Activated T-helper 2 cell treated with anti-CD3 and anti-CD28 coated beads, Interferon-gamma antibody, Interleukin-2, Interleukin-4, amounts not matched to agents 10 μg/mL and 5 μg/mL and 100 μg/mL, durations not matched to agents 14 hours and 24 hours and 36 hours (primary cell): ENCODE data around the gene CNIH3. TPM values are rescaled to one million over a fixed set of nuclear protein-coding genes. Genes with fewer than 3 reads are reported as not detected.
A peak's percentile ranks its signal among the peaks of the same experiment; 100 is the strongest.

Experiments used
- DNase-seq: peaks from one replicate; pipeline ENCODE4 v3.0.0; 2021; ENCODE audit warnings: low spot score
- H3K27ac Mint-ChIP-seq: one replicate; pipeline ENCODE4 v1.8.0; 2021; ENCODE audit warnings: mixed read lengths
- H3K27me3 Mint-ChIP-seq: one replicate; pipeline ENCODE4 v1.8.0; 2021; ENCODE audit warnings: low read depth, mixed read lengths
- H3K36me3 Mint-ChIP-seq: one replicate; pipeline ENCODE4 v1.8.0; 2021; ENCODE audit warnings: low read depth, mixed read lengths
- H3K4me1 Mint-ChIP-seq: one replicate; pipeline ENCODE4 v1.8.0; 2021; ENCODE audit warnings: low read depth, mixed read lengths
- H3K4me3 Mint-ChIP-seq: one replicate; pipeline ENCODE4 v1.8.0; 2021; ENCODE audit warnings: low read depth, mild to moderate bottlenecking, moderate library complexity, mixed read lengths
- H3K9me3 Mint-ChIP-seq: one replicate; pipeline ENCODE4 v1.8.0; 2021; ENCODE audit warnings: mixed read lengths
- intact Hi-C: fragments of 100-400 bp; cut with micrococcal nuclease; formaldehyde crosslinking; loops from one replicate; pipeline ENCODE4 v1.15.1; 2023
- total RNA-seq: library from RNA; stranded (reverse); gene quantifications from 2 replicates; pipeline ENCODE4 v1.2.3, GENCODE V29; 2022

The CNIH3 gene
- total RNA-seq, 1 donor from 2014 or later: 1.5 TPM

- intact Hi-C loops: no loop called here
- no peak for DNase-seq
- Mint-ChIP-seq H3K27me3 (peaks cover 15% of the 10 kb centered on the region), H3K27ac (no peak overlapping the region), H3K4me1 (peaks cover 19% of the 10 kb centered on the region), H3K36me3 (no peaks in the 10 kb centered on the region), H3K4me3 (no peak overlapping the region), H3K9me3 (no peaks in the 10 kb centered on the region)
Measured at GRCh38 chr1:224637515-224637914, 21.4 kb downstream of the CNIH3 start.

GRCh38 chr1:224637936-224638335 is 21.8 kb downstream of the CNIH3 start:
- Mint-ChIP-seq H3K27me3 (peaks cover 15% of the 10 kb centered on the region), H3K36me3 (no peaks in the 10 kb centered on the region), H3K4me1 (peaks cover 18% of the 10 kb centered on the region), H3K9me3 (no peaks in the 10 kb centered on the region), H3K4me3 (no peak overlapping the region), H3K27ac (no peak overlapping the region)
- DNase-seq: no peak
- intact Hi-C loops: no loop called here

GRCh38 chr1:224639426-224639975 is 23.4 kb downstream of the CNIH3 start:
- no peaks in the 10 kb centered on the region for H3K36me3 Mint-ChIP-seq
- H3K9me3 Mint-ChIP-seq: no peaks in the 10 kb centered on the region
- H3K4me1 Mint-ChIP-seq: peaks cover 12% of the 10 kb centered on the region
- no peak for DNase-seq
- intact Hi-C loops: no loop called here
- no peak overlapping the region for H3K27ac Mint-ChIP-seq
- H3K4me3 Mint-ChIP-seq: no peak overlapping the region
- peaks cover 12% of the 10 kb centered on the region for H3K27me3 Mint-ChIP-seq

GRCh38 chr1:224640018-224640417 is 23.9 kb downstream of the CNIH3 start:
- intact Hi-C loops: loop anchor here (5.0 to 10.0 kb wide), 3 partner anchors 128 to 285 kb away; partner anchors contain the start of gene DNAH14
- no peak overlapping the region for H3K4me3 Mint-ChIP-seq
- DNase-seq: no peak

GRCh38 chr1:224640587-224640986 is 24.5 kb downstream of the CNIH3 start:
- Mint-ChIP-seq H3K36me3 (no peaks in the 10 kb centered on the region), H3K27me3 (peaks cover 12% of the 10 kb centered on the region), H3K27ac (no peak overlapping the region), H3K4me3 (no peak overlapping the region), H3K9me3 (no peaks in the 10 kb centered on the region), H3K4me1 (peaks cover 12% of the 10 kb centered on the region)
- DNase-seq: no peak
- intact Hi-C loops: loop anchor here (5.0 to 10.0 kb wide), 3 partner anchors 128 to 284 kb away; partner anchors contain the start of gene DNAH14

More at GRCh38 chr1:224640018-224640417, 23.9 kb downstream of the CNIH3 start:
- Mint-ChIP-seq H3K4me1 (peaks cover 12% of the 10 kb centered on the region), H3K27ac (no peak overlapping the region), H3K9me3 (no peaks in the 10 kb centered on the region), H3K36me3 (no peaks in the 10 kb centered on the region), H3K27me3 (peaks cover 12% of the 10 kb centered on the region)

- no peaks in the 10 kb centered on the region for H3K9me3 Mint-ChIP-seq
- intact Hi-C loops: loop anchor here (5.0 to 10.0 kb wide), 3 partner anchors 129 to 284 kb away; partner anchors contain the start of gene DNAH14
Measured at GRCh38 chr1:224641030-224641429, 24.9 kb downstream of the CNIH3 start.

GRCh38 chr1:224643653-224644052 is 27.5 kb downstream of the CNIH3 start:
- Mint-ChIP-seq H3K36me3 (no peaks in the 10 kb centered on the region), H3K27me3 (peaks cover 10% of the 10 kb centered on the region), H3K4me3 (no peak overlapping the region), H3K4me1 (peaks cover 4% of the 10 kb centered on the region), H3K27ac (no peak overlapping the region), H3K9me3 (no peaks in the 10 kb centered on the region)
- intact Hi-C loops: loop anchor here (5.0 to 10.0 kb wide), 3 partner anchors 131 to 281 kb away; partner anchors contain the start of gene DNAH14
- DNase-seq: no peak

More at GRCh38 chr1:224641030-224641429, 24.9 kb downstream of the CNIH3 start:
- Mint-ChIP-seq H3K4me1 (peaks cover 12% of the 10 kb centered on the region), H3K4me3 (no peak overlapping the region), H3K36me3 (no peaks in the 10 kb centered on the region), H3K27me3 (peaks cover 12% of the 10 kb centered on the region), H3K27ac (no peak overlapping the region)
- DNase-seq: no peak

GRCh38 chr1:224644553-224645154 is 28.5 kb downstream of the CNIH3 start:
- peak; percentile 45 for DNase-seq
- H3K27ac Mint-ChIP-seq: no peak overlapping the region
- no peaks in the 10 kb centered on the region for H3K36me3 Mint-ChIP-seq
- H3K27me3 Mint-ChIP-seq: peaks cover 13% of the 10 kb centered on the region
- intact Hi-C loops: loop anchor here (5.0 to 10.0 kb wide), 3 partner anchors 132 to 280 kb away; partner anchors contain the start of gene DNAH14
- H3K4me1 Mint-ChIP-seq: peaks cover 2% of the 10 kb centered on the region
- H3K4me3 Mint-ChIP-seq: no peak overlapping the region
- H3K9me3 Mint-ChIP-seq: no peaks in the 10 kb centered on the region

GRCh38 chr1:224647449-224647848 is 31.3 kb downstream of the CNIH3 start:
- H3K36me3 Mint-ChIP-seq: no peaks in the 10 kb centered on the region
- peaks cover 8% of the 10 kb centered on the region for H3K27me3 Mint-ChIP-seq
- H3K9me3 Mint-ChIP-seq: no peaks in the 10 kb centered on the region
- no peak overlapping the region for H3K27ac Mint-ChIP-seq
- H3K4me3 Mint-ChIP-seq: no peak overlapping the region
- H3K4me1 Mint-ChIP-seq: peaks cover 2% of the 10 kb centered on the region
- intact Hi-C loops: loop anchor here (10.0 kb wide), 2 partner anchors 207 to 277 kb away; partner anchors contain the start of gene DNAH14
- no peak for DNase-seq

- Mint-ChIP-seq H3K27ac (no peak overlapping the region), H3K4me1 (no peaks in the 10 kb centered on the region), H3K36me3 (no peaks in the 10 kb centered on the region), H3K27me3 (peaks cover 8% of the 10 kb centered on the region), H3K9me3 (no peaks in the 10 kb centered on the region), H3K4me3 (no peak overlapping the region)
- no peak for DNase-seq
- intact Hi-C loops: no loop called here
Measured at GRCh38 chr1:224650290-224650689, 34.2 kb downstream of the CNIH3 start.

- H3K36me3 Mint-ChIP-seq: no peaks in the 10 kb centered on the region
- no peaks in the 10 kb centered on the region for H3K9me3 Mint-ChIP-seq
- DNase-seq: no peak
- no peaks in the 10 kb centered on the region for H3K4me1 Mint-ChIP-seq
- H3K27me3 Mint-ChIP-seq: peaks cover 8% of the 10 kb centered on the region
- H3K4me3 Mint-ChIP-seq: no peak overlapping the region
- intact Hi-C loops: no loop called here
- no peak overlapping the region for H3K27ac Mint-ChIP-seq
Measured at GRCh38 chr1:224651188-224651587, 35.1 kb downstream of the CNIH3 start.

- H3K9me3 Mint-ChIP-seq: no peaks in the 10 kb centered on the region
- DNase-seq: no peak
- no peaks in the 10 kb centered on the region for H3K36me3 Mint-ChIP-seq
- H3K4me1 Mint-ChIP-seq: no peaks in the 10 kb centered on the region
- H3K27ac Mint-ChIP-seq: no peak overlapping the region
- intact Hi-C loops: no loop called here
- peaks cover 22% of the 10 kb centered on the region for H3K27me3 Mint-ChIP-seq
- no peak overlapping the region for H3K4me3 Mint-ChIP-seq
Measured at GRCh38 chr1:224656392-224656791, 40.3 kb downstream of the CNIH3 start.

GRCh38 chr1:224660074-224660473 is 44.0 kb downstream of the CNIH3 start:
- no peaks in the 10 kb centered on the region for H3K4me1 Mint-ChIP-seq
- no peak overlapping the region for H3K4me3 Mint-ChIP-seq
- intact Hi-C loops: no loop called here
- H3K36me3 Mint-ChIP-seq: no peaks in the 10 kb centered on the region
- H3K9me3 Mint-ChIP-seq: no peaks in the 10 kb centered on the region
- peaks cover 39% of the 10 kb centered on the region for H3K27me3 Mint-ChIP-seq
- DNase-seq: no peak
- H3K27ac Mint-ChIP-seq: no peak overlapping the region
